ENCODE results near the gene COL6A6. TPM values are rescaled to one million over a fixed set of nuclear protein-coding genes. Genes with fewer than 3 reads are reported as not detected.
A peak's percentile ranks its signal among the peaks of the same experiment; 100 is the strongest.

COL6A6 gene
- total RNA-seq, 2 donors from 2014 or later = 0.33 to 0.40 TPM

DNA sequence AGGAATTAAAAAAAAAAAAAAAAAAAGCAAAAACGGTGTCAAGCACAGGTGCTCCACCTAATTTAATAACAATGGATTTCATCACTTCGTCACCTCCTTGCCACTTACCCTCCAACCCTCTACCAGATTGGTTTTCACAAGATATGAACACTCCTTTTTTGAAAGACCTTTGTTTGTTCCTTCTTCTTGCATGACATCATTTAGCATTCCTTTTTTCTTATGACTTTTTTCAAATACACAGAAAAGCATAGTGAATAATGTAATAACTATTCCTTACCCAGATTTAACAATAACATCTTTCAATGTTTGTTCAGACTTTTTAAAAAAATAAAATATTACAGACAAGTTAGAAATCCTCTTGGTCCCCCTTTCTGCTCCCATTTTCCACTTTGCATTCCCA, 16.3 kb downstream of the COL6A6 start:
- TF ChIP-seq, protein P1, sequence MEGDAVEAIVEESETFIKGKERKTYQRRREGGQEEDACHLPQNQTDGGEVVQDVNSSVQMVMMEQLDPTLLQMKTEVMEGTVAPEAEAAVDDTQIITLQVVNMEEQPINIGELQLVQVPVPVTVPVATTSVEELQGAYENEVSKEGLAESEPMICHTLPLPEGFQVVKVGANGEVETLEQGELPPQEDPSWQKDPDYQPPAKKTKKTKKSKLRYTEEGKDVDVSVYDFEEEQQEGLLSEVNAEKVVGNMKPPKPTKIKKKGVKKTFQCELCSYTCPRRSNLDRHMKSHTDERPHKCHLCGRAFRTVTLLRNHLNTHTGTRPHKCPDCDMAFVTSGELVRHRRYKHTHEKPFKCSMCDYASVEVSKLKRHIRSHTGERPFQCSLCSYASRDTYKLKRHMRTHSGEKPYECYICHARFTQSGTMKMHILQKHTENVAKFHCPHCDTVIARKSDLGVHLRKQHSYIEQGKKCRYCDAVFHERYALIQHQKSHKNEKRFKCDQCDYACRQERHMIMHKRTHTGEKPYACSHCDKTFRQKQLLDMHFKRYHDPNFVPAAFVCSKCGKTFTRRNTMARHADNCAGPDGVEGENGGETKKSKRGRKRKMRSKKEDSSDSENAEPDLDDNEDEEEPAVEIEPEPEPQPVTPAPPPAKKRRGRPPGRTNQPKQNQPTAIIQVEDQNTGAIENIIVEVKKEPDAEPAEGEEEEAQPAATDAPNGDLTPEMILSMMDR (conservative IDR thresholded peaks at IDR 0.05) = no peak
- no peaks in the 10 kb centered on the region for H3K27me3 ChIP-seq (ENCODE audit: control insufficient read depth, insufficient read depth, low read length, poor library complexity, severe bottlenecking)

DNA sequence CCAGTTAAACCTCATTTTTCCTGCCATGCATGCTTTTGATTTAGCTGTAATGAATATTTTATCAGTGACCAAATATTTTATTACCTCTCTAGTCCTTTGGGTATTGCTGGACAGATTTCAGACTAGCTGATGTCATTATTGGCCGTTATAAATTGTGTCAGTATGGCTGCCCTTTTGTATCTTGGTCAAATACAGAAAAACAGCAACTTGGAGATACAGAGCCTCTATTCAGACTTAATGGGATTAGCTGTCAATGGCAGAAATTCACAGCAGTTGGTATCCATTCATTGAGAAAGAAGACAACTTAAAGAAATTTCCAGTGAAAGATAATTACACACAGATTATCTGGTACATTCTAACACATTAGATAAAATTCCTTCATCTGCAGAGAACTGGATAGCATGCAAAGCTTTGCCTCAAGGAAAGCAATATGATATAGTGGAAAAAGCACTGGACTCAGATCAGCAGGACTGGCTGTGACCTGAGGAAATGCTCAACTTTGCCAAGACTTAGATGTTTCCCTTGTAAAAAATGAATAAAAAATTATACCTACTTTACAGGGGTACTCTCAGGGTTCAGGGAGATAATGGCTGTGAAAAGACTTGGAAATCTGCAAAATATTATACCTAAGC, 20.8 kb downstream of the COL6A6 start:
- no peak for DNase-seq

More for the DNA sequence above, 16.3 kb downstream of the COL6A6 start:
- no peaks in the 10 kb centered on the region for H3K36me3 ChIP-seq (ENCODE audit: control insufficient read depth, insufficient read depth, low read length)
- peaks cover 17% of the 10 kb centered on the region for H3K4me1 Mint-ChIP-seq
- H3K27ac ChIP-seq (ENCODE audit: low read depth, low read length) = no peak overlapping the region
- no peak overlapping the region for H3K4me3 ChIP-seq (ENCODE audit: low read length)
- no peaks in the 10 kb centered on the region for H3K9me3 ChIP-seq (ENCODE audit: control insufficient read depth, low read length)
- H3K4me1 ChIP-seq (ENCODE audit: control insufficient read depth, insufficient read depth, low read length) = peaks cover 6% of the 10 kb centered on the region
- no peaks in the 10 kb centered on the region for H3K9me3 Mint-ChIP-seq
- DNase-seq = no peak
- H3K27me3 Mint-ChIP-seq (ENCODE audit: insufficient read depth) = no peaks in the 10 kb centered on the region
- 78 to 100% methylated on average over 1 to 2 of the region's 2 CpGs for WGBS, 2 experiments (ENCODE audit: insufficient coverage in 1 of 2, insufficient read length in 1 of 2)
- H3K27ac Mint-ChIP-seq = no peak overlapping the region
- no peak overlapping the region for H3K9ac ChIP-seq (ENCODE audit: extremely low read depth, low read length, poor library complexity, severe bottlenecking)
- no peaks in the 10 kb centered on the region for H3K36me3 Mint-ChIP-seq (ENCODE audit: low read depth)
- H3K4me3 Mint-ChIP-seq = no peak overlapping the region

DNA sequence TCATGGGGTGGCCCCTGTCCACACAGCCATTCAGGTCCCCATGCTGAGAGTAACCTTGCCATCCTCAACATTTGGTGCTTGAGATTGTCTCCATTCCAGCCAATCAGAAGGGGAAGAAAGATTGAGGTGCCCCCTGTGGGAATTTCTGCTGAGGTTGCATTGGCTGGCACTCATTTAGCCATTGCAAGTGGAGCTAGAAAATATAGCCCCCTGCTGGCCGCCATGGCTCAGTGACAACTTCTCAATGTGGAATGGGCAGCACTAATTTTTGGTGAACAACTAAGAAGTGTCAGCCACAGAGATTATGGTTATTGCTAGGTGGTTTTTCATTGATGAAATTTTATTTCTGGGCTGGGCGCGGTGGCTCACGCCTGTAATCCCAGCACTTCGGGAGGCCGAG, 22.0 kb downstream of the COL6A6 start:
- no peaks in the 10 kb centered on the region for H3K36me3 Mint-ChIP-seq (ENCODE audit: low read depth)
- 0 to 77% methylated on average over 1 to 6 of the region's 6 CpGs for WGBS, 2 experiments (ENCODE audit: insufficient coverage in 1 of 2, insufficient read length in 1 of 2)
- Histone ChIP-seq H3K27me3 (ENCODE audit: control insufficient read depth, insufficient read depth, low read length, poor library complexity, severe bottlenecking) (no peaks in the 10 kb centered on the region), H3K36me3 (ENCODE audit: control insufficient read depth, insufficient read depth, low read length) (no peaks in the 10 kb centered on the region), H3K27ac (ENCODE audit: low read depth, low read length) (no peak overlapping the region), H3K9me3 (ENCODE audit: control insufficient read depth, low read length) (no peaks in the 10 kb centered on the region), H3K9ac (ENCODE audit: extremely low read depth, low read length, poor library complexity, severe bottlenecking) (no peak overlapping the region), H3K4me3 (ENCODE audit: low read length) (no peak overlapping the region), H3K4me1 (ENCODE audit: control insufficient read depth, insufficient read depth, low read length) (peaks cover 9% of the 10 kb centered on the region)
- H3K9me3 Mint-ChIP-seq = no peaks in the 10 kb centered on the region
- TF ChIP-seq, protein P1 (conservative IDR thresholded peaks at IDR 0.05) = peak; percentile 87
- no peaks in the 10 kb centered on the region for H3K27me3 Mint-ChIP-seq (ENCODE audit: insufficient read depth)
- no peak overlapping the region for H3K4me3 Mint-ChIP-seq
- DNase-seq = peak; percentile 88
- H3K27ac Mint-ChIP-seq = no peak overlapping the region
- peaks cover 15% of the 10 kb centered on the region for H3K4me1 Mint-ChIP-seq

More for the DNA sequence above, 20.8 kb downstream of the COL6A6 start:
- Histone ChIP-seq H3K9ac (ENCODE audit: extremely low read depth, low read length, poor library complexity, severe bottlenecking) (no peak overlapping the region), H3K9me3 (ENCODE audit: control insufficient read depth, low read length) (no peaks in the 10 kb centered on the region), H3K27me3 (ENCODE audit: control insufficient read depth, insufficient read depth, low read length, poor library complexity, severe bottlenecking) (no peaks in the 10 kb centered on the region), H3K4me3 (ENCODE audit: low read length) (no peak overlapping the region), H3K4me1 (ENCODE audit: control insufficient read depth, insufficient read depth, low read length) (peaks cover 9% of the 10 kb centered on the region), H3K36me3 (ENCODE audit: control insufficient read depth, insufficient read depth, low read length) (no peaks in the 10 kb centered on the region), H3K27ac (ENCODE audit: low read depth, low read length) (no peak overlapping the region)
- Mint-ChIP-seq H3K27me3 (ENCODE audit: insufficient read depth) (no peaks in the 10 kb centered on the region), H3K4me1 (peaks cover 15% of the 10 kb centered on the region), H3K36me3 (ENCODE audit: low read depth) (no peaks in the 10 kb centered on the region), H3K9me3 (no peaks in the 10 kb centered on the region), H3K27ac (no peak overlapping the region), H3K4me3 (no peak overlapping the region)
- 100% methylated on average over 1 of the region's 1 CpG for WGBS, 2 experiments (ENCODE audit: insufficient coverage in 1 of 2, insufficient read length in 1 of 2)
- TF ChIP-seq, protein P1 (conservative IDR thresholded peaks at IDR 0.05) = no peak
